ENCODE measurements around the gene KDM4C. TPM values are rescaled to one million over a fixed set of nuclear protein-coding genes. Genes with fewer than 3 reads are reported as not detected.

KDM4C gene
- total and polyA plus RNA-seq, 2 experiments from 2014 or later: 14.3 to 20.6 TPM

GRCh38 chr9:7088611-7089010 is 330.8 kb downstream of the KDM4C start:
- Histone ChIP-seq H3K27me3 (replicated peaks; ENCODE audit: insufficient read depth) (no peaks in the 10 kb centered on the region), H2AFZ (no peak overlapping the region), H3F3A (ENCODE audit: insufficient read depth) (no peaks in the 10 kb centered on the region), H3K9me2 (ENCODE audit: insufficient read depth) (no peaks in the 10 kb centered on the region), H3K4me3 (no peak overlapping the region), H3K9me3 (ENCODE audit: low read depth) (no peaks in the 10 kb centered on the region), H3K79me2 (ENCODE audit: insufficient read depth) (no peaks in the 10 kb centered on the region), H3K4me2 (ENCODE audit: unreplicated experiment) (no peak overlapping the region), H3K36me3 (ENCODE audit: low read depth) (no peaks in the 10 kb centered on the region), H3K4me1 (ENCODE audit: insufficient read depth) (no peaks in the 10 kb centered on the region), H4K20me1 (ENCODE audit: insufficient read depth) (no peaks in the 10 kb centered on the region), H3K27ac (no peak overlapping the region), H3K9ac (no peak overlapping the region)
- TF ChIP-seq EZH2 (IDR thresholded peaks at IDR 0.05; ENCODE audit: insufficient read depth, poor library complexity, severe bottlenecking) (no peak), EZH2phosphoT487 (IDR thresholded peaks at IDR 0.05; ENCODE audit: insufficient read depth, low read depth) (no peak)
- DNase-seq: no peak
- in situ Hi-C loops (cut with MboI): no loop called here
- WGBS, 2 experiments (ENCODE audit: low coverage in 1 of 2, low lambda C conversion rate in 2 of 2, missing lambda C conversion rate in 2 of 2): 40 to 42% methylated on average over 3 of the region's 3 CpGs

- Histone ChIP-seq H3K36me3 (ENCODE audit: low read depth) (no peaks in the 10 kb centered on the region), H3K9me3 (ENCODE audit: low read depth) (no peaks in the 10 kb centered on the region), H3K4me3 (no peak overlapping the region), H3K27me3 (replicated peaks; ENCODE audit: insufficient read depth) (no peaks in the 10 kb centered on the region), H4K20me1 (ENCODE audit: insufficient read depth) (no peaks in the 10 kb centered on the region), H3K4me1 (ENCODE audit: insufficient read depth) (no peaks in the 10 kb centered on the region), H3K9ac (no peak overlapping the region), H3F3A (ENCODE audit: insufficient read depth) (no peaks in the 10 kb centered on the region), H3K79me2 (ENCODE audit: insufficient read depth) (no peaks in the 10 kb centered on the region), H3K27ac (no peak overlapping the region), H2AFZ (no peak overlapping the region), H3K9me2 (ENCODE audit: insufficient read depth) (no peaks in the 10 kb centered on the region), H3K4me2 (ENCODE audit: unreplicated experiment) (no peak overlapping the region)
- in situ Hi-C loops (cut with MboI): no loop called here
- WGBS, 2 experiments (ENCODE audit: low coverage in 1 of 2, low lambda C conversion rate in 2 of 2, missing lambda C conversion rate in 2 of 2): 61 to 64% methylated on average over 5 of the region's 5 CpGs
- TF ChIP-seq EZH2phosphoT487 (IDR thresholded peaks at IDR 0.05; ENCODE audit: insufficient read depth, low read depth) (no peak), EZH2 (IDR thresholded peaks at IDR 0.05; ENCODE audit: insufficient read depth, poor library complexity, severe bottlenecking) (no peak)
- no peak for DNase-seq
These were observed 331.8 kb downstream of the KDM4C start for GRCh38 chr9:7089406-7090193.

GRCh38 chr9:7093040-7093439 is 335.3 kb downstream of the KDM4C start:
- Histone ChIP-seq H2AFZ (no peak overlapping the region), H3K9me2 (ENCODE audit: insufficient read depth) (no peaks in the 10 kb centered on the region), H3K9me3 (ENCODE audit: low read depth) (no peaks in the 10 kb centered on the region), H3K36me3 (ENCODE audit: low read depth) (no peaks in the 10 kb centered on the region), H3K27me3 (replicated peaks; ENCODE audit: insufficient read depth) (no peaks in the 10 kb centered on the region), H3F3A (ENCODE audit: insufficient read depth) (peaks cover 4% of the 10 kb centered on the region; the same call in 1 of the 2 replicates), H3K4me1 (ENCODE audit: insufficient read depth) (peaks cover 6% of the 10 kb centered on the region; the same call in 1 of the 2 replicates), H4K20me1 (ENCODE audit: insufficient read depth) (no peaks in the 10 kb centered on the region), H3K4me3 (no peak overlapping the region), H3K79me2 (ENCODE audit: insufficient read depth) (no peaks in the 10 kb centered on the region), H3K4me2 (ENCODE audit: unreplicated experiment) (no peak overlapping the region), H3K9ac (no peak overlapping the region), H3K27ac (no peak overlapping the region)
- 60 to 63% methylated on average over 4 of the region's 4 CpGs for WGBS, 2 experiments (ENCODE audit: low coverage in 1 of 2, low lambda C conversion rate in 2 of 2, missing lambda C conversion rate in 2 of 2)
- TF ChIP-seq EZH2phosphoT487 (IDR thresholded peaks at IDR 0.05; ENCODE audit: insufficient read depth, low read depth): no peak
- TF ChIP-seq EZH2 (IDR thresholded peaks at IDR 0.05; ENCODE audit: insufficient read depth, poor library complexity, severe bottlenecking): no peak
- in situ Hi-C loops (cut with MboI): no loop called here
- no peak for DNase-seq

GRCh38 chr9:7094052-7094451 is 336.3 kb downstream of the KDM4C start:
- TF ChIP-seq EZH2phosphoT487 (IDR thresholded peaks at IDR 0.05; ENCODE audit: insufficient read depth, low read depth) (no peak), EZH2 (IDR thresholded peaks at IDR 0.05; ENCODE audit: insufficient read depth, poor library complexity, severe bottlenecking) (no peak)
- peak; percentile 23 for DNase-seq
- WGBS, 2 experiments (ENCODE audit: low coverage in 1 of 2, low lambda C conversion rate in 2 of 2, missing lambda C conversion rate in 2 of 2): 94 to 100% methylated on average over 2 of the region's 2 CpGs

More at GRCh38 chr9:7094052-7094451, 336.3 kb downstream of the KDM4C start:
- Histone ChIP-seq H3K27ac (no peak overlapping the region), H3K9me3 (ENCODE audit: low read depth) (no peaks in the 10 kb centered on the region), H3K4me2 (ENCODE audit: unreplicated experiment) (no peak overlapping the region), H3K79me2 (ENCODE audit: insufficient read depth) (no peaks in the 10 kb centered on the region), H3F3A (ENCODE audit: insufficient read depth) (peaks cover 6% of the 10 kb centered on the region; the same call in 1 of the 2 replicates), H3K9me2 (ENCODE audit: insufficient read depth) (no peaks in the 10 kb centered on the region), H3K27me3 (replicated peaks; ENCODE audit: insufficient read depth) (no peaks in the 10 kb centered on the region), H3K4me3 (no peak overlapping the region), H3K36me3 (ENCODE audit: low read depth) (no peaks in the 10 kb centered on the region), H3K9ac (no peak overlapping the region), H2AFZ (no peak overlapping the region), H3K4me1 (ENCODE audit: insufficient read depth) (peaks cover 11% of the 10 kb centered on the region; the same call in 1 of the 2 replicates), H4K20me1 (ENCODE audit: insufficient read depth) (no peaks in the 10 kb centered on the region)
- in situ Hi-C loops (cut with MboI): no loop called here
